ENCODE results near the gene ANXA9. TPM values are rescaled to one million over a fixed set of nuclear protein-coding genes. Genes with fewer than 3 reads are reported as not detected.

Gene ANXA9
- total RNA-seq, 1 experiment from 2014 or later, result 2.7 TPM

DNA sequence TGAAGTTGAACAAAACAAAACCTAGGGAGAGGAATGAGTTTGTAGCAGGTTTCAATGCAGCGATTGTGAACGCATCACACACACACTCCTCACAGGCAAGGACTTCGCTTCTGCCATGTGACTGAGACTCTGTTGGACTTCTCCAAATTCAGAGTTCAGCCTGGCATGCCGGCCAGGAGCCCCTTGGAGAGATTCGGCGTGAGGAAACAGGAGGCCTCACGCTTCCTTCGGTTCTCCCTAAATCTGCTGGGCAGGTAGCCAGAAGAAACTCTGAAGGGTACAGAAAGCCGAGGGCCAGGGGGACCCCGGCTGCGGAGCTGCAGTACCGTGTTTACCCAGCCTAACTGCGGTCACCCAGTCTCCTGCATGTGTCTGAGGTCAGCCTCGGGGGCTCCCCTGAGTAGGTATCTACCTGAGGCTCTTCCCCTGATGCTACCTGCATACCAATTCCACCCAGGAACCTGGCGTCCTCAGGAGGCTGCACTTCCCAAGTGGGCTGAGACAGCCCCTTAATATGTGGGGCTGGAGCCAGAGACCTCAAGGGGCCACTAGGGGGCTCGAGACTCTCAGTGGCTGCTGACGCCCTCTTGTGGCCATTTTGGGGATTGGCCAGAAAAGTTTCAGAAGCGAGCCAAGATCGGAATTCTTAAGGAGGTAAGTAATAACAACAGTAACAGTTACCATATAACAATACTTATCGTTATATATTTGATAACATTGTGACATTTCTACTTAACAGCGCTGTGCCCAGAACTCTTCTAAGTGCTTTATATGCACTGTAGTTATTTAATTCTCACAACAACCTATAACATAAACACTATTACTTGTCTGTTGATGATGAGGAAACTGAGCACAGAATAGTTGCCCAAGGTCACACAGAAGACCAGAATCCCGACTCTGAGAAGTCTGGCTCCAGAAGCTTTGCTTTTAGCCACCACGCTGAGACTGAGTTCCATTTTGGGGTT, 2.7 kb upstream of the ANXA9 start:
- Histone ChIP-seq H3K4me3 (replicated peaks in 1 of 2; ENCODE audit: low read depth in 1 of 2, low read length in 2 of 2) (no peak overlapping the region), H3K27ac (ENCODE audit: low read depth, low read length) (peak overlapping the region; percentile 92), H3K27me3 (ENCODE audit: insufficient read depth, low read length) (no peaks in the 10 kb centered on the region), H3K9me2 (ENCODE audit: insufficient read depth) (no peaks in the 10 kb centered on the region), H3K79me2 (ENCODE audit: insufficient read depth, low read length) (no peaks in the 10 kb centered on the region; the same call in 1 of the 2 replicates), H3K9me3 (ENCODE audit: control insufficient read depth in 1 of 2, insufficient read depth in 1 of 2, low read depth in 1 of 2, low read length in 2 of 2) (no peaks in the 10 kb centered on the region), H2AFZ (ENCODE audit: low read depth, low read length, poor library complexity, severe bottlenecking) (peak overlapping the region; percentile 44), H4K20me1 (ENCODE audit: insufficient read depth) (no peaks in the 10 kb centered on the region), H3K36me3 (ENCODE audit: control insufficient read depth in 1 of 2, insufficient read depth in 2 of 2, low read length in 2 of 2) (no peaks in the 10 kb centered on the region), H3K9ac (ENCODE audit: low read length) (0 out of 2 replicates have a peak overlapping the region, but pooled peaks have one; percentile 24), H3K4me2 (ENCODE audit: low read length) (peak overlapping the region; percentile 54), H3K4me1 (ENCODE audit: control insufficient read depth in 1 of 2, insufficient read depth in 2 of 2, low read length in 2 of 2) (peaks cover 71 to 83% of the 10 kb centered on the region in 2 experiments)
- RAD21 ChIA-PET (ENCODE audit: low non-redundant PET in 1 of 2, low total read pairs in 2 of 2, uncharacterized antibody in 2 of 2, unreplicated experiment in 2 of 2), result no interaction called here
- no peak for TF ChIP-seq RAD21 (IDR thresholded peaks at IDR 0.05; ENCODE audit: low read depth)
- TF ChIP-seq SIN3A (IDR thresholded peaks at IDR 0.05; ENCODE audit: low read depth), result no peak
- no peak for TF ChIP-seq EZH2phosphoT487 (IDR thresholded peaks at IDR 0.05; ENCODE audit: borderline replicate concordance)
- TF ChIP-seq, protein P1, sequence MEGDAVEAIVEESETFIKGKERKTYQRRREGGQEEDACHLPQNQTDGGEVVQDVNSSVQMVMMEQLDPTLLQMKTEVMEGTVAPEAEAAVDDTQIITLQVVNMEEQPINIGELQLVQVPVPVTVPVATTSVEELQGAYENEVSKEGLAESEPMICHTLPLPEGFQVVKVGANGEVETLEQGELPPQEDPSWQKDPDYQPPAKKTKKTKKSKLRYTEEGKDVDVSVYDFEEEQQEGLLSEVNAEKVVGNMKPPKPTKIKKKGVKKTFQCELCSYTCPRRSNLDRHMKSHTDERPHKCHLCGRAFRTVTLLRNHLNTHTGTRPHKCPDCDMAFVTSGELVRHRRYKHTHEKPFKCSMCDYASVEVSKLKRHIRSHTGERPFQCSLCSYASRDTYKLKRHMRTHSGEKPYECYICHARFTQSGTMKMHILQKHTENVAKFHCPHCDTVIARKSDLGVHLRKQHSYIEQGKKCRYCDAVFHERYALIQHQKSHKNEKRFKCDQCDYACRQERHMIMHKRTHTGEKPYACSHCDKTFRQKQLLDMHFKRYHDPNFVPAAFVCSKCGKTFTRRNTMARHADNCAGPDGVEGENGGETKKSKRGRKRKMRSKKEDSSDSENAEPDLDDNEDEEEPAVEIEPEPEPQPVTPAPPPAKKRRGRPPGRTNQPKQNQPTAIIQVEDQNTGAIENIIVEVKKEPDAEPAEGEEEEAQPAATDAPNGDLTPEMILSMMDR (IDR thresholded peaks at IDR 0.05 in 2 of 3, conservative IDR thresholded peaks at IDR 0.05 in 1 of 3; ENCODE audit: borderline replicate concordance in 1 of 3, insufficient read depth in 1 of 3, low read depth in 2 of 3, low read length in 2 of 3), result peak in 2 of 3 experiments; percentile 100; a peak in 4 of 6 replicates
- TF ChIP-seq EGR1 (IDR thresholded peaks at IDR 0.05; ENCODE audit: low read depth), result no peak
- TF ChIP-seq YY1 (IDR thresholded peaks at IDR 0.05; ENCODE audit: extremely low read depth, insufficient replicate concordance, low read depth, low read length), result peak; percentile 79
- TF ChIP-seq, protein P2, sequence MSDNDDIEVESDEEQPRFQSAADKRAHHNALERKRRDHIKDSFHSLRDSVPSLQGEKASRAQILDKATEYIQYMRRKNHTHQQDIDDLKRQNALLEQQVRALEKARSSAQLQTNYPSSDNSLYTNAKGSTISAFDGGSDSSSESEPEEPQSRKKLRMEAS (IDR thresholded peaks at IDR 0.05), result no peak
- TF ChIP-seq ZFX (IDR thresholded peaks at IDR 0.05), result no peak
- POLR2A ChIA-PET, result no interaction called here
- CTCF ChIA-PET, result interaction anchor here (1.3 to 2.3 kb wide), 2 partner anchors 17 to 418 kb away, joined by 4 to 14 read pairs; no protein-coding TSS in a partner anchor
- DNase-seq (ENCODE audit: low read depth, low spot score) (peak; percentile 78), ATAC-seq (peak; percentile 42)
- intact Hi-C loops (cut with micrococcal nuclease), result loop anchor here (5.0 kb wide), 4 partner anchors 52 to 722 kb away; partner anchors contain the start of genes CA14, MCL1 and SETDB1
- no TSS peak for BruUV-seq (replicated peaks)
